Endothelial cell (in vitro differentiated cells): Measurements from ENCODE around the gene RIMBP2. TPM values are rescaled to one million over a fixed set of nuclear protein-coding genes. Genes with fewer than 3 reads are reported as not detected.

Source experiments
- DNase-seq: peaks from one replicate; pipeline ENCODE4 v3.0.0; 2021; ENCODE audit warnings: low spot score
- H3K27ac Mint-ChIP-seq: one replicate; pipeline ENCODE4 v1.8.0; 2021; ENCODE audit warnings: mixed read lengths, inconsistent platforms; ENCODE audit not compliant: unreplicated experiment
- H3K27me3 Mint-ChIP-seq: one replicate; pipeline ENCODE4 v1.8.0; 2021; ENCODE audit warnings: mild to moderate bottlenecking, moderate library complexity, mixed read lengths, inconsistent platforms; ENCODE audit not compliant: unreplicated experiment
- H3K36me3 Mint-ChIP-seq: one replicate; pipeline ENCODE4 v1.8.0; 2021; ENCODE audit warnings: mild to moderate bottlenecking, low read depth, mixed read lengths, inconsistent platforms; ENCODE audit not compliant: unreplicated experiment
- H3K4me1 Mint-ChIP-seq: one replicate; pipeline ENCODE4 v1.8.0; 2021; ENCODE audit warnings: mild to moderate bottlenecking, mixed read lengths, inconsistent platforms; ENCODE audit not compliant: unreplicated experiment
- H3K4me3 Mint-ChIP-seq: one replicate; pipeline ENCODE4 v1.8.0; 2021; ENCODE audit warnings: mild to moderate bottlenecking, mixed read lengths, inconsistent platforms; ENCODE audit not compliant: unreplicated experiment
- H3K9me3 Mint-ChIP-seq: one replicate; pipeline ENCODE4 v1.8.0; 2021; ENCODE audit warnings: mixed read lengths, inconsistent platforms; ENCODE audit not compliant: unreplicated experiment
- total RNA-seq: library from RNA; stranded (reverse); fragmentation: NEBNext Ultra II Directional; extraction: Animal tissue kit (Norgen Biotek cat#: 25700); gene quantifications from one replicate; pipeline ENCODE4 v1.2.1, GENCODE V29; 2021; ENCODE audit not compliant: unreplicated experiment
- TF ChIP-seq, protein P1 (sequence below): fragments of 200-600 bp; sonication (generic); IDR thresholded peaks from one replicate; pipeline ENCODE4 v1.5.0; 2021; ENCODE audit warnings: antibody characterized with exemption; ENCODE audit not compliant: unreplicated experiment

Gene RIMBP2
- total RNA-seq, 1 donor from 2014 or later: 1.4 TPM

DNA sequence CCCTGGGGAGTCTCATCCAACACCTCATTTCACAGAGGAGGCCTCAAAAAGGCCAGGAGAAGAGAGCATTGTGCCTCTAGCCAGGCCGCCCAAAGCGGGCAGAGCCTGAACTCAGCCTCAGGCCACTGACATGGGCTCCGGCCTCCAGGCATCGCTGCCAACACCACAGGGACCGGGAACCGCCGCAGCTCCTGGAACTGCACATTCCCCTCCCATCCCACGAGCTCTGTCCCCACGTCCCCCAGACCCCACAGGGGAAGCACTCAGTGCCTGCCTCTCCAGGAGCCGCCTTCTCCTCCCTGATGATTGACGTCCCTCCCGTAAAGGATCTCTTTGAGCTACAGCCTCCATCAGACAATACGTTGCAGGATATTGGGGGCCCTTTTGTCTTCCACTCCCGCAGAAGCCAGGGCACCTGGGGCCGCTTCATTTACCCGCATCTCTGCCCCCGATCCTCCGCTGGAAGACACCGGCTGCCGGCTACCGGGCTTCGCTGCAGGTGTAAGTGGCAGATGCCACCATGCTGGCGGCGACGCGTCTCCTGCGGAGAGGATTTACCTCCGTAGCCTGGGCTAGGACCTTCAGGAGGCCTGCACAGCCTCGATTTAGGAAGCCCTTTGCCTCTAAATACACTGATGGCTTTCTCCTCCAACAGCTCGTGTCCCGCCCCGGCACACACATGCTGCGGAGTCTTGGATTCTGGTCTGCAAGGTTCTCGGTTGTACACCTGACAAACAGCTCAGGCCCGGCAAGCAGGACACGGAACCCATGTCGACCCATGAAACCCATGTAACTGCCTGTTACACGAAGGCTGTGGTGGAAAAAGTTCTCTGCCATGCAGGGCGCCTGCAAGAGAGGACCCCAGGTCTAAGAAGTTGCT, 104.8 kb downstream of the RIMBP2 start:
- Mint-ChIP-seq H3K9me3 (peaks cover 8% of the 10 kb centered on the region), H3K36me3 (peaks cover 7% of the 10 kb centered on the region), H3K27me3 (peaks cover 13% of the 10 kb centered on the region), H3K27ac (no peak overlapping the region), H3K4me1 (peaks cover 16% of the 10 kb centered on the region), H3K4me3 (no peak overlapping the region)
- DNase-seq: no peak
- TF ChIP-seq, protein P1, sequence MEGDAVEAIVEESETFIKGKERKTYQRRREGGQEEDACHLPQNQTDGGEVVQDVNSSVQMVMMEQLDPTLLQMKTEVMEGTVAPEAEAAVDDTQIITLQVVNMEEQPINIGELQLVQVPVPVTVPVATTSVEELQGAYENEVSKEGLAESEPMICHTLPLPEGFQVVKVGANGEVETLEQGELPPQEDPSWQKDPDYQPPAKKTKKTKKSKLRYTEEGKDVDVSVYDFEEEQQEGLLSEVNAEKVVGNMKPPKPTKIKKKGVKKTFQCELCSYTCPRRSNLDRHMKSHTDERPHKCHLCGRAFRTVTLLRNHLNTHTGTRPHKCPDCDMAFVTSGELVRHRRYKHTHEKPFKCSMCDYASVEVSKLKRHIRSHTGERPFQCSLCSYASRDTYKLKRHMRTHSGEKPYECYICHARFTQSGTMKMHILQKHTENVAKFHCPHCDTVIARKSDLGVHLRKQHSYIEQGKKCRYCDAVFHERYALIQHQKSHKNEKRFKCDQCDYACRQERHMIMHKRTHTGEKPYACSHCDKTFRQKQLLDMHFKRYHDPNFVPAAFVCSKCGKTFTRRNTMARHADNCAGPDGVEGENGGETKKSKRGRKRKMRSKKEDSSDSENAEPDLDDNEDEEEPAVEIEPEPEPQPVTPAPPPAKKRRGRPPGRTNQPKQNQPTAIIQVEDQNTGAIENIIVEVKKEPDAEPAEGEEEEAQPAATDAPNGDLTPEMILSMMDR: no peak

DNA sequence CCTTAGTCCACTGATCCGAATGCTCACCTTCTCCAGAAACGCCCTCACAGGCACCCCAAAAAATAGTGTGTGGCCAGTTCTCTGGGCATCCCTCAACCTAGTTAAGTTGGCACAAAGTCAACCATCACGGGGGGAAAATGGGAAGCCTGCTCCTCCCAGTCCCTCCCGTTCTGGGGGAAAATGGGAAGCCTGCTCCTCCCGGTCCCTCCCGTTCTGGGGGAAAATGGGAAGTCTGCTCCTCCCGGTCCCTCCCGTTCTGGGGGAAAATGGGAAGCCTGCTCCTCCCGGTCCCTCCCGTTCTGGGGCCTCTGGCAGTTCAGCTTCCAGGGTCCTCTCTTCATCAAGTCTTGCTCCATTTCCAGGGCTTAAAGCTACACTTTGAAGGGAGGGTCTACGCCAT, 106.1 kb downstream of the RIMBP2 start:
- Mint-ChIP-seq H3K9me3 (peaks cover 8% of the 10 kb centered on the region), H3K4me1 (peaks cover 16% of the 10 kb centered on the region), H3K36me3 (peaks cover 7% of the 10 kb centered on the region), H3K27me3 (peaks cover 13% of the 10 kb centered on the region), H3K27ac (no peak overlapping the region), H3K4me3 (no peak overlapping the region)
- DNase-seq: no peak
- TF ChIP-seq, protein P1: no peak

DNA sequence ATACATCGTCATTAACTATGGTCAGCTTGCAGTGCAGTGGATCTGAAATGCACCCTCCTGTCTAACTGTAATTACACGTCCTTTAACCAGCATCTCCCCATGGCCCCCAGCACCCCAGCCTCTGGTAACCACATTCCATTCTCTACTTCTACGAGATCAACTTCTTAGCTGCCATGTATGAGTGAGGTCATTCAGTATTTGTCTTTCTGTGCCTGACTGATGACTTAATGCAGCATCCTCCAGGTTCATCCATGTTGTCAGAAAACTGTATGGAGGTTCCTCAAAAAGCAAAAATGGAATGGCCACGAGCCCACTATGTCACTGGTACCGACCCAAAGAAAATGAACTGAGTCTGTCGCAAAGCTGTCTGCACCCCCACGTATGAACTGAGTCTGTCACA, 107.3 kb downstream of the RIMBP2 start:
- TF ChIP-seq, protein P1: no peak
- DNase-seq: no peak
- no peak overlapping the region for H3K4me3 Mint-ChIP-seq
- peaks cover 15% of the 10 kb centered on the region for H3K4me1 Mint-ChIP-seq
- H3K27ac Mint-ChIP-seq: peak overlapping the region; percentile 83
- H3K9me3 Mint-ChIP-seq: peaks cover 8% of the 10 kb centered on the region
- peaks cover 7% of the 10 kb centered on the region for H3K36me3 Mint-ChIP-seq
- H3K27me3 Mint-ChIP-seq: peaks cover 12% of the 10 kb centered on the region

DNA sequence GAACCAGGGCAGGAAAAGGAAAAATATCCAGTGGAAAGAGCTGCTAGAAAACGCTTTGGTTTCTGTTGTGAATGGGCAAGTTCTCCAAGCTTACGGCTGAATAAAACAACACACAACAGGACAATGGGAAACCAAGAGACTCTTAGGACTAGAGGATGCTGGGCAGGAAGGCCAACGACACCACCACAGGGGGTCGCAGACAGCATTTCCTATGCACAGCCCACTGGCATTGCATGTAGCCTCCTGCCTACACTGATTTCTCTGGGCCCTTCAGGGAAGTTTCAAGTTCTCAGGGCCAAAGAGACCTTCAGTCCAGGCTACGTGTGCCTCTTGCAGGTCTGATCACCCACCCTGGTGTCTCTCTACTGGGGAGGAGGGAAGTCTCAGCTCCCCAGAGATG, 108.0 kb downstream of the RIMBP2 start:
- Mint-ChIP-seq H3K27me3 (peaks cover 10% of the 10 kb centered on the region), H3K9me3 (peaks cover 9% of the 10 kb centered on the region), H3K36me3 (peaks cover 7% of the 10 kb centered on the region), H3K4me1 (peaks cover 13% of the 10 kb centered on the region), H3K4me3 (no peak overlapping the region), H3K27ac (peak overlapping the region; percentile 83)
- DNase-seq: peak; percentile 22
- TF ChIP-seq, protein P1: no peak

DNA sequence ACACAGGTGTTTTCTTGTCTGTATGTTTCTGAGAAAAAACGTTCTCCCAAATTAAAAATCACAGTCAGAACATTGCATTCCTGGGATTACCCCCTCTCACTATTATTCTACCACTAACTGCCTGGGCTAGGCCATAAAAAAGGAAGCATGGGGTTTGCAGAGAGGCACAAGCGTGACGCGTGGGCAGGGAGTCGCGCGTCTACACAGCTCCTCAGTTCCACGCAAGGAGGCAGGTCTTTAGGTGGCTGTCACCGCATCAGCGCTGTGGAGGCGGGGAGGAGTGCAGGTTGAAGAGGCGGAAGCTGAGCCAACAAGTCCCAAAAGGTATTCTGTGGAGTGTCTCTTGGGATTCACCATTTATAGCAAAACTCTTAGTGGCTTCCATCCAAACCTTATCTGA, 109.9 kb downstream of the RIMBP2 start:
- Mint-ChIP-seq H3K27ac (peak overlapping the region; percentile 9), H3K27me3 (peaks cover 7% of the 10 kb centered on the region), H3K4me1 (peaks cover 13% of the 10 kb centered on the region), H3K4me3 (no peak overlapping the region), H3K36me3 (peaks cover 7% of the 10 kb centered on the region), H3K9me3 (peaks cover 15% of the 10 kb centered on the region)
- TF ChIP-seq, protein P1: no peak
- no peak for DNase-seq
